ENCODE data around the gene RIPOR2. TPM values are rescaled to one million over a fixed set of nuclear protein-coding genes. Genes with fewer than 3 reads are reported as not detected.

The RIPOR2 gene
- total and polyA plus RNA-seq, 2 donors from 2014 or later, result 1.7 to 24.2 TPM

DNA sequence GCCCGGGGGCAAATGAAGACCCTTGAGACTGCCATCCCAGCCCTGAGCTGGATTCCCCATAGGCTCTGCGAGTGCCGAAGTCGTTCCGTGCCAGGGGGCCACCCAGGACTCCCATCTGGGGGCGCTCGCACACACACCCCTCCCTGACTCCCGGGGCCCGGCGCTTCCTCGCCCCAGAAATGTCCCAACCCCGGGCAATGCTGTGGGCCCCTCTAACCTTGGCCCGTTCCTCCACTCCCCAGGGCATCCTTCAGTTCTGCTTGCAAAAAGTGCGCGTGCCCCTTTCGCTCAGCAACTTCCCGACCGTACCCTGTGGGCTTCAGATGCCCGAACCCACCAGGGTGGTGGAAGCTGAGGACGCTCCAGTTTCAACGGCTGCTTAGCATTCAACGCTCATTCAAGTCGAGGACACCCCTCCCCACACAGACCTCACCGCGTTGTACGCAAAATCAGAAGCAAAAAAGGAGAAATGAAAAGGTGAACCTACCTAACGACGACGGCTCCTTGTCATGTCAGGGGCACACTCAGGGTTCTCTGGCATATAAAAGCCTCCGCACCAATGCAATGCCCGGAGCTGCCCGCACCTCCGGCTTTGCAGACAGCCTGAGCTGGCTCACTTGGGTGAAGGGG is 25.3 kb downstream of the RIPOR2 start:
- FAIRE-seq (no peak), DNase-seq (peak in 4 of 5 donors; percentile 56 to 66 (median 58))
- TF ChIP-seq, protein P1, sequence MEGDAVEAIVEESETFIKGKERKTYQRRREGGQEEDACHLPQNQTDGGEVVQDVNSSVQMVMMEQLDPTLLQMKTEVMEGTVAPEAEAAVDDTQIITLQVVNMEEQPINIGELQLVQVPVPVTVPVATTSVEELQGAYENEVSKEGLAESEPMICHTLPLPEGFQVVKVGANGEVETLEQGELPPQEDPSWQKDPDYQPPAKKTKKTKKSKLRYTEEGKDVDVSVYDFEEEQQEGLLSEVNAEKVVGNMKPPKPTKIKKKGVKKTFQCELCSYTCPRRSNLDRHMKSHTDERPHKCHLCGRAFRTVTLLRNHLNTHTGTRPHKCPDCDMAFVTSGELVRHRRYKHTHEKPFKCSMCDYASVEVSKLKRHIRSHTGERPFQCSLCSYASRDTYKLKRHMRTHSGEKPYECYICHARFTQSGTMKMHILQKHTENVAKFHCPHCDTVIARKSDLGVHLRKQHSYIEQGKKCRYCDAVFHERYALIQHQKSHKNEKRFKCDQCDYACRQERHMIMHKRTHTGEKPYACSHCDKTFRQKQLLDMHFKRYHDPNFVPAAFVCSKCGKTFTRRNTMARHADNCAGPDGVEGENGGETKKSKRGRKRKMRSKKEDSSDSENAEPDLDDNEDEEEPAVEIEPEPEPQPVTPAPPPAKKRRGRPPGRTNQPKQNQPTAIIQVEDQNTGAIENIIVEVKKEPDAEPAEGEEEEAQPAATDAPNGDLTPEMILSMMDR (IDR thresholded peaks at IDR 0.05; ENCODE audit: borderline replicate concordance, extremely low read depth, insufficient read depth), result no peak
- intact Hi-C loops (cut with DNase I), result no loop called here
- H3K27me3 ChIP-seq (ENCODE audit: control insufficient read depth, insufficient read depth, low read length), result no peaks in the 10 kb centered on the region
- H3K9ac ChIP-seq (ENCODE audit: low read length in 3 of 3), result peak overlapping the region; percentile 30 to 72 (median 37)
- H3K4me1 ChIP-seq (ENCODE audit: control insufficient read depth in 2 of 3, insufficient read depth in 2 of 3, low read depth in 1 of 3, low read length in 3 of 3), result peaks cover 3 to 14% (median 6%) of the 10 kb centered on the region in 3 donors
- H3K9me3 ChIP-seq (ENCODE audit: control insufficient read depth in 2 of 3, insufficient read depth in 1 of 3, low read length in 3 of 3), result no peaks in the 10 kb centered on the region
- peak overlapping the region; percentile 33 to 72 for H3K27ac ChIP-seq (ENCODE audit: low read depth in 2 of 2, low read length in 2 of 2)
- H3K36me3 ChIP-seq (ENCODE audit: control insufficient read depth in 2 of 3, insufficient read depth in 3 of 3, low read length in 3 of 3), result no peaks in the 10 kb centered on the region
- H3K4me3 ChIP-seq (ENCODE audit: low read length in 3 of 3), result peak overlapping the region; percentile 62 to 77 (median 69)

GRCh38 chr6:24909241-24910216 is 26.2 kb downstream of the RIPOR2 start:
- TF ChIP-seq, protein P1 (IDR thresholded peaks at IDR 0.05; ENCODE audit: borderline replicate concordance, extremely low read depth, insufficient read depth), result no peak
- Histone ChIP-seq H3K4me3 (ENCODE audit: low read length in 3 of 3) (peak overlapping the region in 2 of 3 donors; percentile 62 to 77), H3K27ac (ENCODE audit: low read depth in 2 of 2, low read length in 2 of 2) (peak overlapping the region; percentile 33 to 72), H3K9me3 (ENCODE audit: control insufficient read depth in 2 of 3, insufficient read depth in 1 of 3, low read length in 3 of 3) (no peaks in the 10 kb centered on the region), H3K36me3 (ENCODE audit: control insufficient read depth in 2 of 3, insufficient read depth in 3 of 3, low read length in 3 of 3) (no peaks in the 10 kb centered on the region), H3K27me3 (ENCODE audit: control insufficient read depth, insufficient read depth, low read length) (no peaks in the 10 kb centered on the region), H3K4me1 (ENCODE audit: control insufficient read depth in 2 of 3, insufficient read depth in 2 of 3, low read depth in 1 of 3, low read length in 3 of 3) (peaks cover 3 to 14% (median 6%) of the 10 kb centered on the region in 3 donors), H3K9ac (ENCODE audit: low read length in 3 of 3) (peak overlapping the region in 2 of 3 donors; percentile 8 to 28)
- peak in 1 of 5 donors; percentile 50 for DNase-seq
- FAIRE-seq, result no peak
- intact Hi-C loops (cut with DNase I), result no loop called here

DNA sequence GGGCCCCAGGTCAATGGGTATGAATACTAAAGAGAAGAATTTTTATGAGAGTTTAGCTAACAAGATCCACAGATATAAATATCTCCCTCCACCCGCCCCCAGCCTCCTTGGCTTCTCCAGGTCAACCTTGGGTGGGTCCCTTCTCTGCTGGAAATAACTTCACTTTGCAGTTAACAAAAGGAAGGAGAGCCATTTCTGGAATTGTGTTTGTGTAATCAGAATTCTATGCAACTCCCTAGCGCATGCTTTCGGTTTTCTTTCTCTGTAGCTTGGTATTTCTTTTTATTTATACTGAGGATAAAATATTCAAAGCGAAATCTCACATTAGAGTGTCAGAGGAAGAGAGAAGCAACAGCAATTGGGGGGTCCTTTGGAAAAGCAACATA is 27.1 kb downstream of the RIPOR2 start:
- DNase-seq (no peak), FAIRE-seq (no peak)
- H3K27ac ChIP-seq (ENCODE audit: low read depth in 2 of 2, low read length in 2 of 2), result peak overlapping the region; percentile 23 to 60
- H3K9me3 ChIP-seq (ENCODE audit: control insufficient read depth in 2 of 3, insufficient read depth in 1 of 3, low read length in 3 of 3), result peaks cover 0 to 2% (median 0%) of the 10 kb centered on the region in 3 donors
- H3K27me3 ChIP-seq (ENCODE audit: control insufficient read depth, insufficient read depth, low read length), result no peaks in the 10 kb centered on the region
- no peaks in the 10 kb centered on the region for H3K36me3 ChIP-seq (ENCODE audit: control insufficient read depth in 2 of 3, insufficient read depth in 3 of 3, low read length in 3 of 3)
- intact Hi-C loops (cut with DNase I), result no loop called here
- H3K9ac ChIP-seq (ENCODE audit: low read length in 3 of 3), result peak overlapping the region in 1 of 3 donors; percentile 28
- TF ChIP-seq, protein P1 (IDR thresholded peaks at IDR 0.05; ENCODE audit: borderline replicate concordance, extremely low read depth, insufficient read depth), result no peak
- peaks cover 3 to 14% (median 6%) of the 10 kb centered on the region in 3 donors for H3K4me1 ChIP-seq (ENCODE audit: control insufficient read depth in 2 of 3, insufficient read depth in 2 of 3, low read depth in 1 of 3, low read length in 3 of 3)
- peak overlapping the region in 1 of 3 donors; percentile 62 for H3K4me3 ChIP-seq (ENCODE audit: low read length in 3 of 3)
